ENCODE results near the gene CRACR2A.

DNA sequence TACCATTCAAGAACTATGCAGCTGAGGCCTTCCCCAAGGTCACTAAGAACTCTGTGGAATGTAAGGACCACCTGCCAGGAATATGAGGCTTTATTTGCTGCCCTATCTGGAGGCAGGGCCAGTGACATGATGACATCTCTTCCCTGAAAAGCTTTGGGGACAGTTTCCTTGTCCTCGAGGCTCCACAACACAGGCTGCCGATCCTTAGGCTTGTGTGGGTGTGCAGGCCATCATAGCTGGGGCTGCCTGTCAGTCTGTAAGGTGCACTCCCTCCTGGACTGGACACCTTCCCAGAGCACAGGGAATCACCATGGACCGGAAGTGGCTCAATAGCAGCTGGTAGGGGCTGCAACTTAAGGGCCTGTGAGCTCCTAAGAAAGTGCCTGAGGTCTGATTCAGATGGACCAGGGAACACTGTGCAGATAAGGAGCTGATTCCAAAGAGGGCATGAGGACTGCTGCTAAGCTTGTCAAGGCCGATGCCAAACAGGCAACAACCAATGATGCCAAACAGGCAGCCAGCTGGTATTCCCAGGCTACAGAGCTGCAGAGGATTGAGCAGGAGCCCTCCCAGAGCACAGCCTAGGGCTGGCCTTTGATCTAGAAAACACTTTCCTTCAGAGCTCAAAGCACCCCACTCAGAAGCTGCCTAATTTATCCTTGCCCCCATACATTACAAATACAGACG is 84.3 kb downstream of the CRACR2A start:
- TF ChIP-seq, protein P1, sequence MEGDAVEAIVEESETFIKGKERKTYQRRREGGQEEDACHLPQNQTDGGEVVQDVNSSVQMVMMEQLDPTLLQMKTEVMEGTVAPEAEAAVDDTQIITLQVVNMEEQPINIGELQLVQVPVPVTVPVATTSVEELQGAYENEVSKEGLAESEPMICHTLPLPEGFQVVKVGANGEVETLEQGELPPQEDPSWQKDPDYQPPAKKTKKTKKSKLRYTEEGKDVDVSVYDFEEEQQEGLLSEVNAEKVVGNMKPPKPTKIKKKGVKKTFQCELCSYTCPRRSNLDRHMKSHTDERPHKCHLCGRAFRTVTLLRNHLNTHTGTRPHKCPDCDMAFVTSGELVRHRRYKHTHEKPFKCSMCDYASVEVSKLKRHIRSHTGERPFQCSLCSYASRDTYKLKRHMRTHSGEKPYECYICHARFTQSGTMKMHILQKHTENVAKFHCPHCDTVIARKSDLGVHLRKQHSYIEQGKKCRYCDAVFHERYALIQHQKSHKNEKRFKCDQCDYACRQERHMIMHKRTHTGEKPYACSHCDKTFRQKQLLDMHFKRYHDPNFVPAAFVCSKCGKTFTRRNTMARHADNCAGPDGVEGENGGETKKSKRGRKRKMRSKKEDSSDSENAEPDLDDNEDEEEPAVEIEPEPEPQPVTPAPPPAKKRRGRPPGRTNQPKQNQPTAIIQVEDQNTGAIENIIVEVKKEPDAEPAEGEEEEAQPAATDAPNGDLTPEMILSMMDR (IDR thresholded peaks at IDR 0.05 in 2 of 3, conservative IDR thresholded peaks at IDR 0.05 in 1 of 3; ENCODE audit: insufficient read depth in 2 of 3, low read depth in 1 of 3, low read length in 3 of 3) = no peak
- TF ChIP-seq STAT5B (CRISPR knock-in tag; IDR thresholded peaks at IDR 0.05) = no peak
- no peak for TF ChIP-seq GABPA (tag; conservative IDR thresholded peaks at IDR 0.05; ENCODE audit: low read depth)
- no peak for TF ChIP-seq KDM1A (IDR thresholded peaks at IDR 0.05)
- TF ChIP-seq, protein P2, sequence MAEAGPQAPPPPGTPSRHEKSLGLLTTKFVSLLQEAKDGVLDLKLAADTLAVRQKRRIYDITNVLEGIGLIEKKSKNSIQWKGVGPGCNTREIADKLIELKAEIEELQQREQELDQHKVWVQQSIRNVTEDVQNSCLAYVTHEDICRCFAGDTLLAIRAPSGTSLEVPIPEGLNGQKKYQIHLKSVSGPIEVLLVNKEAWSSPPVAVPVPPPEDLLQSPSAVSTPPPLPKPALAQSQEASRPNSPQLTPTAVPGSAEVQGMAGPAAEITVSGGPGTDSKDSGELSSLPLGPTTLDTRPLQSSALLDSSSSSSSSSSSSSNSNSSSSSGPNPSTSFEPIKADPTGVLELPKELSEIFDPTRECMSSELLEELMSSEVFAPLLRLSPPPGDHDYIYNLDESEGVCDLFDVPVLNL (CRISPR knock-in tag; IDR thresholded peaks at IDR 0.05; ENCODE audit: low read depth) = no peak

Measured in K562 (cell line).